ENCODE data around the gene PPARG.

Gene PPARG

GRCh38 chr3:12288182-12289129 lies at the start of gene PPARG:
PPARG (plus strand) TSS chr3:12289070; CDS start chr3:12379712, 90,642 bp downstream.
- peak within 1 kb of the TSS; percentile 68 for H2AFZ ChIP-seq (ENCODE audit: low read length, unreplicated experiment)

DNA sequence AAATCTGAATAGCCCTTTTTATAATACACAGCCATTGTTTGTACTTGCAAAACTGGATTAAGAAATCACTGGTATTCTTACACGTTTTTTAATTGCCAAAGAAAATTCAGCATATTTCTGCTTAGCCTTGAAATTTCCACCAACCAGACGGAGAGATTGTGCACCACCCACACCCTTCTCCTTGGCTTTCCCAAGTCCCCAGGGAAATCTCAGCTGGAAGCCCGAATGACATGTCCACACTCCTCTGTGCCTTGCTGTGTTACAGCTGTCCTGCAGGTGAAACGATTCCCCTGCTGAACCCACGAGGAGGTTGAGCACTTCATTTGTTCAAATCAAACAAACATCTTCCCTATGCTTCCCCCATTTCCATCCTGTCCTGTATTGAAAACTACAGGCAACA lies 49.6 kb upstream of the PPARG start:
- H3K27ac ChIP-seq (ENCODE audit: low read depth, low read length) = no peak overlapping the region
- H2AFZ ChIP-seq (ENCODE audit: low read length, unreplicated experiment) = no peak overlapping the region
- H3K27me3 ChIP-seq (ENCODE audit: insufficient read depth, low read length) = no peaks in the 10 kb centered on the region
- H3K79me2 ChIP-seq (ENCODE audit: control insufficient read depth, insufficient read depth, low read length, unreplicated experiment) = no peaks in the 10 kb centered on the region
- H3K4me1 ChIP-seq (ENCODE audit: control insufficient read depth, insufficient read depth, low read length, unreplicated experiment) = peaks cover 25% of the 10 kb centered on the region
- H3K36me3 ChIP-seq (ENCODE audit: insufficient read depth, low read length) = no peaks in the 10 kb centered on the region
- no peak overlapping the region for H3K4me3 ChIP-seq (ENCODE audit: low read depth, low read length)

More at GRCh38 chr3:12288182-12289129, at the start of gene PPARG:
- H3K27me3 ChIP-seq (ENCODE audit: insufficient read depth, low read length) = no peaks in the 10 kb centered on the region
- H3K4me1 ChIP-seq (ENCODE audit: control insufficient read depth, insufficient read depth, low read length, unreplicated experiment) = peaks cover 19% of the 10 kb centered on the region
- H3K36me3 ChIP-seq (ENCODE audit: insufficient read depth, low read length) = no peaks in the 10 kb centered on the region
- H3K79me2 ChIP-seq (ENCODE audit: control insufficient read depth, insufficient read depth, low read length, unreplicated experiment) = peaks cover 51% of the 10 kb centered on the region
- H3K27ac ChIP-seq (ENCODE audit: low read depth, low read length) = peak within 1 kb of the TSS; percentile 61
- H3K4me3 ChIP-seq (ENCODE audit: low read depth, low read length) = peak within 1 kb of the TSS; percentile 99

DNA sequence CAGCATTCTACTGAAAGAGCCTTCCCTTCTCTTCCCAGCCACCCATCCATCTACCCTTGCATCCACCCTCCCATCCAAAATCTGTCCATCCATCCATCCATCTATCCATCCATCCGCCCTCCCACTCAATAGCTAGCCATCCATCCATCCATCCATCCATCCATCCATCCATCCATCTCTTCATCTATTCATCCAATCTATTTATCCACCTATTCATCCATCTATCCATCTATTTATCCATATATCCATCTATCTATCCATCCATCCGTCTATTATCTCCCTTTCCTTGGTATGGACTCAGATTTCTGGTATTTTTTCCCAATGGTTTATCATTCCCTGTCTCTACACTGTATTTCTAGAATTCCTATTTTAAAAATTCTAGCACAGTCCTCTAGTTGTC lies 46.1 kb upstream of the PPARG start:
- H3K27ac ChIP-seq (ENCODE audit: low read depth, low read length) = no peak overlapping the region
- H3K79me2 ChIP-seq (ENCODE audit: control insufficient read depth, insufficient read depth, low read length, unreplicated experiment) = no peaks in the 10 kb centered on the region
- H2AFZ ChIP-seq (ENCODE audit: low read length, unreplicated experiment) = no peak overlapping the region
- no peaks in the 10 kb centered on the region for H3K27me3 ChIP-seq (ENCODE audit: insufficient read depth, low read length)
- no peak overlapping the region for H3K4me3 ChIP-seq (ENCODE audit: low read depth, low read length)
- no peaks in the 10 kb centered on the region for H3K36me3 ChIP-seq (ENCODE audit: insufficient read depth, low read length)
- H3K4me1 ChIP-seq (ENCODE audit: control insufficient read depth, insufficient read depth, low read length, unreplicated experiment) = peaks cover 12% of the 10 kb centered on the region

GRCh38 chr3:12246497-12247163 lies 42.2 kb upstream of the PPARG start:
- H3K4me1 ChIP-seq (ENCODE audit: control insufficient read depth, insufficient read depth, low read length, unreplicated experiment) = no peaks in the 10 kb centered on the region
- H3K4me3 ChIP-seq (ENCODE audit: low read depth, low read length) = no peak overlapping the region
- no peak overlapping the region for H2AFZ ChIP-seq (ENCODE audit: low read length, unreplicated experiment)
- H3K79me2 ChIP-seq (ENCODE audit: control insufficient read depth, insufficient read depth, low read length, unreplicated experiment) = no peaks in the 10 kb centered on the region
- no peak overlapping the region for H3K27ac ChIP-seq (ENCODE audit: low read depth, low read length)
- H3K27me3 ChIP-seq (ENCODE audit: insufficient read depth, low read length) = no peaks in the 10 kb centered on the region
- no peaks in the 10 kb centered on the region for H3K36me3 ChIP-seq (ENCODE audit: insufficient read depth, low read length)

DNA sequence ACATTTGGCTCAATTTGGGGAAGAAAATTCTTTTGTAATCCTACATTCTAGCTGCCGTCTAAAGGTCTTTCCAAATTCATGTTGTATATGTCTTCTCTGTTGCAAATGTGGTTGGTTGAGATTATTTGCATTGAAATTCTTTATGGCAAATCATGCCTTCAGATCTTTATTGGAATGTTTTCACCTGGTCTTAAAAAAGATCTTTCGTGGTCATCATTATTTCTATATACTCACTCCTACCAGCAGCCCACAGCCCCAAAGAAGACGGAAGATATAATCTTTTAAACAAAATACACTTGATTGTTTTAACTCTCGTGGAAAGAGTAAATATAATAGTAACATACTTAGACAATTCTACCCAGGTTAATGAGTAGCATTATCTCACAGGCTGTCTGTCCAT lies 41.5 kb upstream of the PPARG start:
- Histone ChIP-seq H3K36me3 (ENCODE audit: insufficient read depth, low read length) (no peaks in the 10 kb centered on the region), H3K4me1 (ENCODE audit: control insufficient read depth, insufficient read depth, low read length, unreplicated experiment) (no peaks in the 10 kb centered on the region), H3K4me3 (ENCODE audit: low read depth, low read length) (no peak overlapping the region), H3K27ac (ENCODE audit: low read depth, low read length) (no peak overlapping the region), H2AFZ (ENCODE audit: low read length, unreplicated experiment) (no peak overlapping the region), H3K79me2 (ENCODE audit: control insufficient read depth, insufficient read depth, low read length, unreplicated experiment) (no peaks in the 10 kb centered on the region), H3K27me3 (ENCODE audit: insufficient read depth, low read length) (no peaks in the 10 kb centered on the region)

GRCh38 chr3:12249519-12249918 lies 39.4 kb upstream of the PPARG start:
- Histone ChIP-seq H3K4me1 (ENCODE audit: control insufficient read depth, insufficient read depth, low read length, unreplicated experiment) (no peaks in the 10 kb centered on the region), H3K4me3 (ENCODE audit: low read depth, low read length) (no peak overlapping the region), H3K36me3 (ENCODE audit: insufficient read depth, low read length) (no peaks in the 10 kb centered on the region), H2AFZ (ENCODE audit: low read length, unreplicated experiment) (no peak overlapping the region), H3K27me3 (ENCODE audit: insufficient read depth, low read length) (no peaks in the 10 kb centered on the region), H3K27ac (ENCODE audit: low read depth, low read length) (no peak overlapping the region), H3K79me2 (ENCODE audit: control insufficient read depth, insufficient read depth, low read length, unreplicated experiment) (no peaks in the 10 kb centered on the region)

GRCh38 chr3:12252889-12253288 lies 36.0 kb upstream of the PPARG start:
- Histone ChIP-seq H2AFZ (ENCODE audit: low read length, unreplicated experiment) (no peak overlapping the region), H3K79me2 (ENCODE audit: control insufficient read depth, insufficient read depth, low read length, unreplicated experiment) (no peaks in the 10 kb centered on the region), H3K4me3 (ENCODE audit: low read depth, low read length) (no peak overlapping the region), H3K27me3 (ENCODE audit: insufficient read depth, low read length) (no peaks in the 10 kb centered on the region), H3K4me1 (ENCODE audit: control insufficient read depth, insufficient read depth, low read length, unreplicated experiment) (no peaks in the 10 kb centered on the region), H3K27ac (ENCODE audit: low read depth, low read length) (no peak overlapping the region), H3K36me3 (ENCODE audit: insufficient read depth, low read length) (no peaks in the 10 kb centered on the region)

DNA sequence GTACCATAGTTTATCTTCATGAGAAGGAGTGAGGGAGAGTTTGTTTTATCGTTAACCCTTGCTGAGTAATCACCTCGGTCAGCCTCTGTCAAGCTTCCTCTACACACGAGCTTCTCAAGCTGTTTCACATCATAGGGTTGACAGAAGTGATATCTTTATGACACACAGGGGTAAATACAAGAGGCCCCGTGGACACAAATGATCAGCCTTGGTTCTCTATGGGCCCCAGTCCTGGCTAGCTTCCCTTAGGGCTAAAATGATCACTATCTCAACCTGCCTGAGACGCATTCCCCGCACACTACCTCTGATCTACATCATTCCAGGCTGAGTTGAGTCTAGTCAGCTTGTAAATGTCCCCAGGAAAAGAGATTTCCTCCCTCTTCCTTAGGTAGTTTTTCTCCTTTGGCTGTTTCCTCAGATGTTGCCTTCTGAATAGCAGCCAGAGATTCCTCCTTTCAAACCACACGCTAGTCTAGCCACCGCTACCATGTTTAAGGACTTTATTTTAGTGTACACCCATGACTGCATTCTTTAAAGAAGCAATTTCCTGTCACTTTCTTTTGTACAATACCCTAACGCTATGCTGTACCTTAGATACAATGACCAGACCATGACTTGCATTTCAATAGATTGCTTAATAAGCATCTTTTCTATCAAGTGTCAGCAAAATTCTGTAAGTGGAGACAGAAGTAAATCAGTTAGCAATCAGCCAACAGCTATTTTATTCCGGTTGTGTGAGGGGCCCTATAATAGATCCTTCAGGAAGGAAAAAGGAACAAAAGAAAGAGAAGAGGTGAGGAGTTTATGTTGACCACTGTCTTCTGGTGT lies 35.1 kb upstream of the PPARG start:
- H2AFZ ChIP-seq (ENCODE audit: low read length, unreplicated experiment) = no peak overlapping the region
- H3K36me3 ChIP-seq (ENCODE audit: insufficient read depth, low read length) = no peaks in the 10 kb centered on the region
- H3K4me3 ChIP-seq (ENCODE audit: low read depth, low read length) = no peak overlapping the region
- no peaks in the 10 kb centered on the region for H3K4me1 ChIP-seq (ENCODE audit: control insufficient read depth, insufficient read depth, low read length, unreplicated experiment)
- H3K27me3 ChIP-seq (ENCODE audit: insufficient read depth, low read length) = no peaks in the 10 kb centered on the region
- no peaks in the 10 kb centered on the region for H3K79me2 ChIP-seq (ENCODE audit: control insufficient read depth, insufficient read depth, low read length, unreplicated experiment)
- no peak overlapping the region for H3K27ac ChIP-seq (ENCODE audit: low read depth, low read length)

DNA sequence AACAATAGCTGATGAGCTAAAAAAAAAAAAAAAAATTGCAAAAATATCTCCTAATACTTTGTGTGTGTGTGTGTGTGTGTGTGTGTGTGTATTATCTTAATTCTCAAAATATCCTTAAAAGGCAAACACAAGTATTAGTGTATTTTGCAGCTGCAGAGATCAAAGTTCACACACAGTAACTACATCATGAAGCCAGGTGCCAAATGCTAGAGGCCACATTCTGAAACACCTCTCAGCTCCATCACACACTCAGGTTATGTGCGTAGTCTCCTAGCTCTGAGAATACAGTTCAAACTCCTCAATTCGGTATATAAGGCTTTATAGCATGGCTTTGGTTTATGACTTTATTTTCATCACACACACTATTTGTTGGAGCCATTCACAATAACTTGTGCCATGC lies 33.5 kb upstream of the PPARG start:
- no peak overlapping the region for H3K27ac ChIP-seq (ENCODE audit: low read depth, low read length)
- H3K36me3 ChIP-seq (ENCODE audit: insufficient read depth, low read length) = no peaks in the 10 kb centered on the region
- H2AFZ ChIP-seq (ENCODE audit: low read length, unreplicated experiment) = no peak overlapping the region
- no peaks in the 10 kb centered on the region for H3K27me3 ChIP-seq (ENCODE audit: insufficient read depth, low read length)
- H3K79me2 ChIP-seq (ENCODE audit: control insufficient read depth, insufficient read depth, low read length, unreplicated experiment) = no peaks in the 10 kb centered on the region
- no peak overlapping the region for H3K4me3 ChIP-seq (ENCODE audit: low read depth, low read length)
- H3K4me1 ChIP-seq (ENCODE audit: control insufficient read depth, insufficient read depth, low read length, unreplicated experiment) = no peaks in the 10 kb centered on the region

- Histone ChIP-seq H3K27me3 (ENCODE audit: insufficient read depth, low read length) (no peaks in the 10 kb centered on the region), H3K4me1 (ENCODE audit: control insufficient read depth, insufficient read depth, low read length, unreplicated experiment) (peaks cover 9% of the 10 kb centered on the region), H3K27ac (ENCODE audit: low read depth, low read length) (no peak overlapping the region), H2AFZ (ENCODE audit: low read length, unreplicated experiment) (no peak overlapping the region), H3K4me3 (ENCODE audit: low read depth, low read length) (no peak overlapping the region), H3K36me3 (ENCODE audit: insufficient read depth, low read length) (no peaks in the 10 kb centered on the region), H3K79me2 (ENCODE audit: control insufficient read depth, insufficient read depth, low read length, unreplicated experiment) (no peaks in the 10 kb centered on the region)
These were observed 30.0 kb upstream of the PPARG start for GRCh38 chr3:12258911-12259310.
